ENCODE results near the gene TLR9. TPM values are rescaled to one million over a fixed set of nuclear protein-coding genes. Genes with fewer than 3 reads are reported as not detected.

TLR9 gene
- total RNA-seq, 1 experiment from 2014 or later, result not detected

DNA sequence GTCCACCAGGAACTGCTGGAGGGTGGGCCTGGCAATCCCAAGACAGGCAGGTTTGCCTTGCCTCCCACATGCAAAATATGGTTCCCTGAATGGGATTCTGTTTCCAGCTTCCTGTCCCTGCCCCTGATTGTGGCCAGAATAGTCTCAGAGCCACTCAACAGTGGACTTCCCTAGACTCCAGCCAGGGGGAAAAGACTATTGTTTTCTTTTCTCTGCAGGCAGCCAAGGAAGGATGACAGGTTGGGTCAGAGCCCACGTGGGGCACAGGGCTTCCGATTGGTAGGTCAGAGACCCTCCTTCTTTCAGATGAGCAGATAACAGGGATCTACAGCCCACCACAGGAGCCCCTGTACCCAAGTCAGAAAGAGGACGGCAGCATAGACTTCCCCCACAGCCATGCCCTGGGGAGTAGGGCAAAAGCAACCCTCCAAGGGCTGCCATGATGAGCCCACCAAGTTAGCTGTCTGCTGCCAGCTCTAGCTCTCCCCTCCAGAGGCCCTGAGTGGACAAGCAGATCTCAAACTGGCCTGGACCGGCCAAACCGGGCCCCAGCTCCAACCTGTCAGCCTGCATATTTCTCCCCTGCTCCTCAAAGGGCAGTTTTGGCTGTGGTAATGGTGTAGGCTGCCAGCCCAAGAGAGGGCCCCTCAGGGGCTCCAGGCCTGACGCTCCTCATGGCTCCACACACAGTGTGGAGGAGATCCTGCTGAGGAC, 6.4 kb downstream of the TLR9 start:
- H3K9ac ChIP-seq (ENCODE audit: extremely low read depth, insufficient read length, low read length), result no peak overlapping the region
- no peak overlapping the region for H2BK120ac ChIP-seq (ENCODE audit: low read depth, low read length, poor library complexity, severe bottlenecking)
- no peak overlapping the region for H4K5ac ChIP-seq (ENCODE audit: insufficient read length, low read depth, low read length)
- no peaks in the 10 kb centered on the region; the same call in 1 of the 2 replicates for H3K27me3 Mint-ChIP-seq (ENCODE audit: low read depth)
- H3T11ph ChIP-seq (ENCODE audit: low read length), result no peak overlapping the region
- H4K8ac ChIP-seq (replicated peaks; ENCODE audit: insufficient read length, low read depth, low read length), result no peak overlapping the region
- H3K9me3 ChIP-seq (ENCODE audit: control insufficient read depth, low read depth, low read length), result no peaks in the 10 kb centered on the region
- no CpG with 5 or more reads among the region's 6 CpGs for WGBS (ENCODE audit: extremely low coverage, insufficient read length, low lambda C conversion rate)
- no peak overlapping the region for H3K4me2 ChIP-seq (ENCODE audit: insufficient read depth, insufficient read length, low read length)
- H3K4me1 Mint-ChIP-seq, result peaks cover 4 to 9% of the 10 kb centered on the region in 2 experiments
- H3K23ac ChIP-seq (ENCODE audit: insufficient read length, low read depth, low read length), result no peak overlapping the region
- H3K79me1 ChIP-seq (ENCODE audit: insufficient read depth, low read depth, low read length, poor library complexity, severe bottlenecking), result no peaks in the 10 kb centered on the region
- H3K27ac ChIP-seq (ENCODE audit: insufficient read length, low read depth, low read length), result no peak overlapping the region
- H3K14ac ChIP-seq (ENCODE audit: insufficient read depth, low read length), result no peak overlapping the region; the same call in 1 of the 2 replicates
- H4K20me1 ChIP-seq (ENCODE audit: control insufficient read depth, insufficient read depth, insufficient read length), result peaks cover 3% of the 10 kb centered on the region
- no peak overlapping the region for H3K4me3 Mint-ChIP-seq
- no peaks in the 10 kb centered on the region; the same call in 1 of the 2 replicates for H3K4me1 ChIP-seq (ENCODE audit: insufficient read depth, low read length)
- no peak overlapping the region for H2BK5ac ChIP-seq (ENCODE audit: insufficient read length, low read length)
- peak; percentile 29 for DNase-seq
- no peak overlapping the region for H4K91ac ChIP-seq (ENCODE audit: insufficient read length, low read depth, low read length)
- no peak overlapping the region for H3K56ac ChIP-seq (ENCODE audit: insufficient read length, low read depth, low read length)
- H2BK20ac ChIP-seq (ENCODE audit: low read depth, low read length, poor library complexity, severe bottlenecking), result no peak overlapping the region
- H2AFZ ChIP-seq (ENCODE audit: low read length), result no peak overlapping the region
- no peak overlapping the region for H2BK15ac ChIP-seq (ENCODE audit: low read depth, low read length)
- H3K79me2 ChIP-seq (ENCODE audit: insufficient read depth, low read length), result no peaks in the 10 kb centered on the region
- no peaks in the 10 kb centered on the region for H3K27me3 ChIP-seq (ENCODE audit: insufficient read depth, low read length)
- H3K9me3 Mint-ChIP-seq, result no peaks in the 10 kb centered on the region; a peak in 2 of 5 replicates
- H3K23me2 ChIP-seq (ENCODE audit: insufficient read length, low read depth, low read length, poor library complexity, severe bottlenecking), result no peaks in the 10 kb centered on the region
- H2BK12ac ChIP-seq (ENCODE audit: insufficient read length, low read depth, low read length), result no peak overlapping the region
- peak overlapping the region in 1 of 3 experiments; percentile 46; a peak in 1 of 7 replicates for H3K27ac Mint-ChIP-seq
- TF ChIP-seq, protein P1, sequence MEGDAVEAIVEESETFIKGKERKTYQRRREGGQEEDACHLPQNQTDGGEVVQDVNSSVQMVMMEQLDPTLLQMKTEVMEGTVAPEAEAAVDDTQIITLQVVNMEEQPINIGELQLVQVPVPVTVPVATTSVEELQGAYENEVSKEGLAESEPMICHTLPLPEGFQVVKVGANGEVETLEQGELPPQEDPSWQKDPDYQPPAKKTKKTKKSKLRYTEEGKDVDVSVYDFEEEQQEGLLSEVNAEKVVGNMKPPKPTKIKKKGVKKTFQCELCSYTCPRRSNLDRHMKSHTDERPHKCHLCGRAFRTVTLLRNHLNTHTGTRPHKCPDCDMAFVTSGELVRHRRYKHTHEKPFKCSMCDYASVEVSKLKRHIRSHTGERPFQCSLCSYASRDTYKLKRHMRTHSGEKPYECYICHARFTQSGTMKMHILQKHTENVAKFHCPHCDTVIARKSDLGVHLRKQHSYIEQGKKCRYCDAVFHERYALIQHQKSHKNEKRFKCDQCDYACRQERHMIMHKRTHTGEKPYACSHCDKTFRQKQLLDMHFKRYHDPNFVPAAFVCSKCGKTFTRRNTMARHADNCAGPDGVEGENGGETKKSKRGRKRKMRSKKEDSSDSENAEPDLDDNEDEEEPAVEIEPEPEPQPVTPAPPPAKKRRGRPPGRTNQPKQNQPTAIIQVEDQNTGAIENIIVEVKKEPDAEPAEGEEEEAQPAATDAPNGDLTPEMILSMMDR (conservative IDR thresholded peaks at IDR 0.05), result no peak
- no peak overlapping the region for H3K4ac ChIP-seq (ENCODE audit: low read depth, low read length)
- H3K18ac ChIP-seq (ENCODE audit: insufficient read length, low read depth, low read length), result no peak overlapping the region
- H3K36me3 Mint-ChIP-seq (ENCODE audit: insufficient read depth in 1 of 3, low read depth in 3 of 3), result peaks cover 8 to 22% (median 17%) of the 10 kb centered on the region in 3 experiments; a peak in 6 of 7 replicates
- H2AK5ac ChIP-seq (ENCODE audit: insufficient read length, low read length), result no peak overlapping the region
